Left lung (tissue), 10 donors: Measurements from ENCODE around the gene LIAS. TPM values are rescaled to one million over a fixed set of nuclear protein-coding genes. Genes with fewer than 3 reads are reported as not detected.
"Not testable (repeated sequence)": the region's sequence is repeated elsewhere in the genome, so short reads cannot be mapped to it uniquely, and the experiment has no call there.

Experiments
- ATAC-seq: fragments of 200-7000 bp; cut with Tn5 transposase; one replicate; pipeline ENCODE4 v1.9.1; 2020; ENCODE audit warnings: moderate library complexity
- DNase-seq, 4 donors: peaks; one replicate each; pipeline ENCODE4 v3.0.0-alpha.2; 2013 to 2020
- H3K27ac ChIP-seq, 2 donors: fragments of 200-600 bp; sonication (generic) in 1 of 2; one replicate each; pipeline versions ENCODE4 v1.5.0 to v1.8.0; 2020 to 2021
- H3K27me3 ChIP-seq, 2 donors: fragments of 200-600 bp; sonication (generic) in 1 of 2; one replicate each; pipeline versions ENCODE4 v1.5.0 to v1.8.0; 2020 to 2021
- H3K36me3 ChIP-seq, 2 donors: fragments of 200-600 bp; sonication (generic) in 1 of 2; one replicate each; pipeline versions ENCODE4 v1.5.0 to v1.8.0; 2020 to 2021
- H3K4me1 ChIP-seq, 2 donors: fragments of 200-600 bp; one replicate each; pipeline ENCODE4 v1.8.0; 2021
- H3K4me3 ChIP-seq, 2 donors: fragments of 200-600 bp; sonication (generic) in 1 of 2; one replicate each; pipeline versions ENCODE4 v1.5.0 to v1.8.0; 2020 to 2021; ENCODE audit warnings: mild to moderate bottlenecking in 1 of 2
- H3K9me3 ChIP-seq, 2 donors: fragments of 200-600 bp; sonication (generic) in 1 of 2; one replicate each; pipeline versions ENCODE4 v1.5.0 to v1.8.0; 2020 to 2021
- intact Hi-C, 2 donors: fragments of 100-400 bp; cut with DNase I; formaldehyde crosslinking; loops; one replicate each; pipeline versions ENCODE4 v1.11.2 to v1.14.2; 2022
- polyA plus RNA-seq, 6 donors: library from polyadenylated mRNA; unstranded; fragments of 120-200 nt; gene quantifications; one replicate each; pipeline ENCODE4 v1.2.1, GENCODE V29; 2013; ENCODE audit not compliant: insufficient read length in 6 of 6
- total RNA-seq, 2 donors: library from RNA; stranded (reverse); fragmentation: NEBNext Ultra II Directional; extraction: Animal tissue kit (Norgen Biotek cat#: 25700); gene quantifications; one replicate each; pipeline ENCODE4 v1.2.1, GENCODE V29; 2021
- TF ChIP-seq, protein P1 (sequence below), 2 donors: fragments of 200-600 bp; sonication (generic) in 1 of 2; IDR thresholded peaks; one replicate each; pipeline versions ENCODE4 v1.5.0 to v1.8.0; 2021; ENCODE audit warnings: antibody characterized with exemption in 2 of 2
- donor health status: DM: no; HTN: yes; CAD: no.
- donor health status: DM: no; HTN: no; CAD: no.

LIAS gene
- total and polyA plus RNA-seq, 8 donors, result 9.6 to 36.6 (median 29.0) TPM

DNA sequence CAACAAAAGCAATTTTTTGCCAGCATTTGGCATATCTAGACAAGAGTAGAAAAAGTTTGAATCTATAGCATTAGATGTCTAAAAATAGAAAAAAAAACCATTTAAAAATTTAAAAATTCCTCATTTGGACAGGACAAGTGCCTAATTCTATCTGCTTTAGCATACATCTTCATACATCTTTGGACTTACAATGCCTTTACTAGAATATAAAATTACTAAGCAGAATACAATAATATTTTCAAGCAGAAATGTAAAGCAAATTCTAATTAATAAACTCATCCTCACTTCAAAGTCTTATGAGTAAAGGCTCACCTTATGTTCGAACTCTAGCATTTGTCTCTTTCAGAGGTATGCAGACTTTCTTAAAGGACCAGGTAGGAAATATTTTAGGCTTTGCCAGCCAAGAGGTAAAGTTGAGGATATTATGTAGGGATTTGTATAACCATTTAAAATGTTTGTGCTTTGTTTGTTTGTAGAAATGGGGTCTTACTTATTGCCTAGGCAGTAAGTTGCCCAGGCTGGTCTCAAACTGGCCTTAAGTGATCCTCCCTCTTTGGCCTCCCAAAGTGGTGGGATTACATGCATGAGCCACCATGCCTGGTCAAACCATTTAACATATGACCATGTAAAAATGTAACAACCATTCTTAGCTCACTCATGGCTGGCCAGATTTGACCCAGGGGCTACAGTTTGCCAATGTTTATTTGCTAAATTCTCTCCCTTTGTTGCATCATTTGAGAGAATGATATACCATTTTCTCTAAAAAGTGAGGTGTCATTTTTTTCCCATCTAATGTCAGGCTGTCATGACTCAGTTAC lies 39.3 kb downstream of the LIAS start:
- H3K27ac ChIP-seq, result no peak overlapping the region
- H3K4me1 ChIP-seq, result no peaks in the 10 kb centered on the region
- TF ChIP-seq, protein P1, sequence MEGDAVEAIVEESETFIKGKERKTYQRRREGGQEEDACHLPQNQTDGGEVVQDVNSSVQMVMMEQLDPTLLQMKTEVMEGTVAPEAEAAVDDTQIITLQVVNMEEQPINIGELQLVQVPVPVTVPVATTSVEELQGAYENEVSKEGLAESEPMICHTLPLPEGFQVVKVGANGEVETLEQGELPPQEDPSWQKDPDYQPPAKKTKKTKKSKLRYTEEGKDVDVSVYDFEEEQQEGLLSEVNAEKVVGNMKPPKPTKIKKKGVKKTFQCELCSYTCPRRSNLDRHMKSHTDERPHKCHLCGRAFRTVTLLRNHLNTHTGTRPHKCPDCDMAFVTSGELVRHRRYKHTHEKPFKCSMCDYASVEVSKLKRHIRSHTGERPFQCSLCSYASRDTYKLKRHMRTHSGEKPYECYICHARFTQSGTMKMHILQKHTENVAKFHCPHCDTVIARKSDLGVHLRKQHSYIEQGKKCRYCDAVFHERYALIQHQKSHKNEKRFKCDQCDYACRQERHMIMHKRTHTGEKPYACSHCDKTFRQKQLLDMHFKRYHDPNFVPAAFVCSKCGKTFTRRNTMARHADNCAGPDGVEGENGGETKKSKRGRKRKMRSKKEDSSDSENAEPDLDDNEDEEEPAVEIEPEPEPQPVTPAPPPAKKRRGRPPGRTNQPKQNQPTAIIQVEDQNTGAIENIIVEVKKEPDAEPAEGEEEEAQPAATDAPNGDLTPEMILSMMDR (IDR thresholded peaks at IDR 0.05), result no peak
- DNase-seq (no peak), ATAC-seq (no peak)
- no peak overlapping the region for H3K4me3 ChIP-seq
- no peaks in the 10 kb centered on the region for H3K9me3 ChIP-seq
- H3K36me3 ChIP-seq, result peaks cover 0 to 53% of the 10 kb centered on the region in 2 donors
- intact Hi-C loops, result no loop called here
- no peaks in the 10 kb centered on the region for H3K27me3 ChIP-seq

DNA sequence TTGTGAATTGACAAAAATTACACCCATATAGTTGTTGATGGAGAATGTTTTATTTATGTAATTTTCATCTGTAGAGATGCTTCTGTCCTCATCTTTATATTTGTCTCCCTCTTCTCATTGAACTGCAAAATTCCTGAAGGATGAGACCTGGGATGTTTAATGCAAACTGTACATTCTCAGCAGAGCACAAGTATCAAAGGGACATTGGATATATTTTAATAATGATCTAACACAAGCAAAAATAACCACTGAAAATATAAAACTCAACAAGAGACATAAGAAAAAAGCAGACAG lies 39.8 kb downstream of the LIAS start:
- ATAC-seq (no peak), DNase-seq (no peak)
- H3K27ac ChIP-seq, result no peak overlapping the region
- H3K4me1 ChIP-seq, result no peaks in the 10 kb centered on the region
- no peak overlapping the region for H3K4me3 ChIP-seq
- intact Hi-C loops, result no loop called here
- no peaks in the 10 kb centered on the region for H3K9me3 ChIP-seq
- H3K36me3 ChIP-seq, result peaks cover 0 to 58% of the 10 kb centered on the region in 2 donors
- no peaks in the 10 kb centered on the region for H3K27me3 ChIP-seq
- TF ChIP-seq, protein P1 (IDR thresholded peaks at IDR 0.05), result no peak

DNA sequence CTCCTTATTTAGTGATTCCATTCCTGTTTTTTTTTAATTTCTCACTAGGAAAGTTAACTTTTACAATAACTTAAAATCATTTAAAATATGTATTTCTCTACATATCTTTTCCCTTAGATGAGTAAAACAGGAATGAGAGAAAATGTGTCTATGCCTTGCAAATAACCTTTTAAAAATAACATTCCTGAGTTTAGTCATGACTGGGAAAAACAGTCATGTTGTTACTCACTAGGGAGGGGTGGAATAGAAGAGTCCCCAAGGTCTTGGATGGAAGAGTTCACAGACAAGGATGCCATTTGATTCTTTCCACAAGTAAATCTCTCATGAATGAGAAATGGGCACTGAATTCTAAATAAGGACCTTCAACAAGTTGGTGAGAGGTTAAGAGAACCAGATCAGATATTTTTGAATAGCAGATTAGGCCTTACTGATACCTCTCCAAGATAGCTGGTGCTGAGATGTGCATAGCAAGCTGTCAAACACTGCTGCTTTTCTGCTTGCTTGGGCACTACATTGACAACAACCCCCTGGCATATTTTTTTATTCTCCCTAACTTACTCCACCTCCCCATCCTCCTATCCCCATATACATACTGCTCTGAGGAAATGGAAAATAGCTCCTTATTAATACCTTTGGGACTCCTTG lies 43.3 kb downstream of the LIAS start:
- TF ChIP-seq, protein P1 (IDR thresholded peaks at IDR 0.05), result no peak
- H3K36me3 ChIP-seq, result peaks cover 0 to 93% of the 10 kb centered on the region in 2 donors
- no peak for ATAC-seq

DNA sequence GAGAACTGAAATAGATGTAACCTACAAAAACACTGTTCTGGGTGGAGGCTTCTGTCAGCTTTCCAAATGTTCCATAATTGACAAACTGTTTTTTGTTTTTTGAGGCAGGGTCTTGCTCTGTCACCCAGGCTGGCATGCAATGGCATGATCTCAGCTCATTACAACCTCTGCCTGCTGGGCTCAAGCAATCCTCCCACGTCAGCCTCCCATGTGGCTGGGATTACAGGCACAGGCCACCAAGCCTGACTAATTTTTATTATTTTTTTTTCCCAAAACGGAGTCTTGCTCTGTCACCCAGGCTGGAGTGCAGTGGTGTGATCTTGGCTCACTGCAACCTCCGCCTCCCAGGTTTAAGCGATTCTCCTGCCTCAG lies 43.8 kb downstream of the LIAS start:
- H3K27ac ChIP-seq, H3K27me3 ChIP-seq, intact Hi-C loops, H3K4me1 ChIP-seq, H3K4me3 ChIP-seq, H3K9me3 ChIP-seq, DNase-seq, ATAC-seq: not testable (repeated sequence)
- peaks cover 0 to 98% of the 10 kb centered on the region in 2 donors for H3K36me3 ChIP-seq

More for the DNA sequence above, 43.3 kb downstream of the LIAS start:
- Histone ChIP-seq H3K9me3 (no peaks in the 10 kb centered on the region), H3K27ac (no peak overlapping the region), H3K27me3 (no peaks in the 10 kb centered on the region), H3K4me3 (no peak overlapping the region), H3K4me1 (no peaks in the 10 kb centered on the region)
- intact Hi-C loops, result no loop called here
- DNase-seq, result no peak

DNA sequence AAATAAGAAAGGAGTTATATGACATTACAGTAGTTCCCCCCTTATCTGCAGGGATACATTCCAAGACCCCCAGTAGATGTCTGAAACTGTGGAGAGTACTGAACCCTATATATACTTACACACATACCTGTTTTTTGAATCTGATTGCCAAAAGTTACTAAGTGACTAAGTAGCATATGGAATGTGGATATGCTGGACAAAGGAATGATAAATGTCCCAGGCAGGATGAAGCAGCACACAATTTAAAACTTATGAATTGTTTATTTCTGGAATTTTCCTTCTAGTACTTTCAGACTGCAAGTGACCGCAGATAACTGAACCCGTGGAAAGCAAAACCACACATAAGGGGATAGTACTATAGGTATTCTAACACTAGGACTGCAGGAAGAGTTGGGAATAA lies 45.7 kb downstream of the LIAS start:
- H3K36me3 ChIP-seq, result peaks cover 0 to 100% of the 10 kb centered on the region in 2 donors
- DNase-seq (no peak), ATAC-seq (no peak)
- no peaks in the 10 kb centered on the region for H3K4me1 ChIP-seq
- H3K9me3 ChIP-seq, result no peaks in the 10 kb centered on the region
- H3K4me3 ChIP-seq, result no peak overlapping the region
- H3K27me3 ChIP-seq, result no peaks in the 10 kb centered on the region
- intact Hi-C loops, result no loop called here
- H3K27ac ChIP-seq, result no peak overlapping the region
- TF ChIP-seq, protein P1 (IDR thresholded peaks at IDR 0.05), result no peak
